ENCODE data around the gene ZDHHC20. TPM values are rescaled to one million over a fixed set of nuclear protein-coding genes. Genes with fewer than 3 reads are reported as not detected.

ZDHHC20 gene
- total RNA-seq, 4 donors from 2014 or later, result 75.8 to 90.2 (median 79.3) TPM

DNA sequence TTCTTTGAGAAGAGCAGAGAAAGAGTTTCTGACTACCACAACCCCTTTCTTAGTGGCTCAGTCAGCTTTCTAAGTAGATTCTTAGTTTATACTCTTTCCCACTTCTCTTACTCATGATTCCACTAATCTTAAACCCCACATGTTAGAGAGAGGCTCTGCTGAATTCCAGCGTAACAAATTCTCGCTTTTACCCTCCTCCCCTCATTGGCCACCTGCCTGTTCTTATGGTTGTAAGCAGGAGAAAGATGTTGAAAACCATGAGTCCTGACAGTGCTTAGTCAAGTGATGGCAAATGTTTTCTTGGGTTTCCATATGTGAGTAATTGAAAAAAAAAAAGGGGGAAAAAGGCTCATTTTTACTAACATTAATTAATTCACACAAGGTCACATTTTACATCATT, 125.9 kb downstream of the ZDHHC20 start:
- Histone ChIP-seq H3K27ac (no peak overlapping the region), H3K36me3 (no peaks in the 10 kb centered on the region), H3K27me3 (no peaks in the 10 kb centered on the region), H3K9me3 (no peaks in the 10 kb centered on the region), H3K4me3 (replicated peaks in 1 of 3) (no peak overlapping the region), H3K4me1 (no peaks in the 10 kb centered on the region)
- no peak for TF ChIP-seq POLR2A (IDR thresholded peaks at IDR 0.05)
- TF ChIP-seq, protein P1, sequence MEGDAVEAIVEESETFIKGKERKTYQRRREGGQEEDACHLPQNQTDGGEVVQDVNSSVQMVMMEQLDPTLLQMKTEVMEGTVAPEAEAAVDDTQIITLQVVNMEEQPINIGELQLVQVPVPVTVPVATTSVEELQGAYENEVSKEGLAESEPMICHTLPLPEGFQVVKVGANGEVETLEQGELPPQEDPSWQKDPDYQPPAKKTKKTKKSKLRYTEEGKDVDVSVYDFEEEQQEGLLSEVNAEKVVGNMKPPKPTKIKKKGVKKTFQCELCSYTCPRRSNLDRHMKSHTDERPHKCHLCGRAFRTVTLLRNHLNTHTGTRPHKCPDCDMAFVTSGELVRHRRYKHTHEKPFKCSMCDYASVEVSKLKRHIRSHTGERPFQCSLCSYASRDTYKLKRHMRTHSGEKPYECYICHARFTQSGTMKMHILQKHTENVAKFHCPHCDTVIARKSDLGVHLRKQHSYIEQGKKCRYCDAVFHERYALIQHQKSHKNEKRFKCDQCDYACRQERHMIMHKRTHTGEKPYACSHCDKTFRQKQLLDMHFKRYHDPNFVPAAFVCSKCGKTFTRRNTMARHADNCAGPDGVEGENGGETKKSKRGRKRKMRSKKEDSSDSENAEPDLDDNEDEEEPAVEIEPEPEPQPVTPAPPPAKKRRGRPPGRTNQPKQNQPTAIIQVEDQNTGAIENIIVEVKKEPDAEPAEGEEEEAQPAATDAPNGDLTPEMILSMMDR (IDR thresholded peaks at IDR 0.05), result no peak
- 43 to 74% methylated on average over 2 of the region's 2 CpGs for WGBS, 2 donors
- intact Hi-C loops (cut with DNase I), result no loop called here
- no peak for DNase-seq

DNA sequence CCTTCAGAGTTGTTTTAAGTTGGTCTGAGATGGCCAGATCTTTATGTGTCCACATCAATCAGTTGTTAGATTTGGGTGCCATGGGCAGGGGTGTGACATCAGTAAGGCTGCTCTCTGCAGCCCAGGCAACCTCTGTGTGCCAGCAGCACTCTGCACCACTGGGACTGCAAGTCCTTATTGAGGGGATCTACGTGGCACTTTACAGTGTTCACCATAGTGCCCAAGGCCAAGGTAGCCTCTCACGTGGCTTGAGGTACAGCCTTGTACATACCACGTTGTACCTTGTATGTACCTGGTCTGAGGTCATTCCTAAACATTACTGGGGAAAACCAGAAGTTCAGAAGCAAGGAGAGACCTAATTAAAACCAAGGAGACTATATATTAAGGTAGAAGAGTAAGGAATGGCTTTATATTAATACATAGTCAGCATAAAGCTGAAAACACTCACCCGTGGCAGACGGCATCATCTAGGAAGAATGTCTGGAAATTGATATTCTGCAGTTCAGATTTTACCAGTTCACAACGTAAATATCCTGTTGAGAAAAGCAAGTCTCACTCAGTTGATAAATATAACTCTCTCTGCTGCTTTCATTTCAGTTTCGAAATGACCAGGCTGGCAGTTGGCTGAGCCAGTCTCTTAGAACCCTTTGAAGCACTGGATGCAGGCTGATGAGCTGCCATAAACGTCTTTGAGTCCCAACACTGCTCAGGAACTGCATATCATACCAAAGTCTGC, 128.8 kb downstream of the ZDHHC20 start:
- no peak overlapping the region for H3K27ac ChIP-seq
- intact Hi-C loops (cut with DNase I), result no loop called here

DNA sequence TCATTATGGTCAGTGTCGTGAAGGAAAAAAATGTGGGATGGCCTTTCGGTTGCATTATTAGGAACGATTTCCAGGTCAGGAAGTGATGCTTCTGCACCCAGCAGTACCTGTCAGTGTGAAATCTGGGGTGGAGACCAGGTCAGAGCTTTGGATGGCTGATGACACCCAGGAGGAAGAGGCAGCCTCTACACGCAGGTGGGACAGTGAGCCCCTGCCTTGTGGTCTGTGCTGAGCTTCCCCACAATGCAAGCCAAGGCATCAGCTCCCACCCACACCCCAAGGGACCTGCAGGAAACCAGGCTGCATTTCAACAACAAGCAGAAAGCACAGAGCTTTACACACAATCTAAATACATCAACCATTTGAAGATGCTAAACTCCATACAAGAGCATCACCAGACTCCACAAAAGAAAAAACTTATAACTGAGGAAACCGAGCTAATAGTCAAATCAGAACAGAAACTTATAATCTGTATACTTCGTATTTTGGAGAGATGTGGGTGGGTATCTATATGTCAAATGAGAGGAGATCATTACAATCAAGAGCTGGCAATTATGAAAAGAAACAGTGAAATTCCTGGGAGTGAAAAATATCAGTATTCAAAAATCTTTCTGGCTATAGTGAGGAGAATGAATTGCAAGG, 130.1 kb downstream of the ZDHHC20 start:
- intact Hi-C loops (cut with DNase I), result no loop called here
- WGBS, 2 donors, result 91% methylated on average over 6 of the region's 6 CpGs
- peaks cover 0 to 6% of the 10 kb centered on the region in 2 donors for H3K4me1 ChIP-seq

More for the DNA sequence above, 128.8 kb downstream of the ZDHHC20 start:
- H3K27me3 ChIP-seq, result no peaks in the 10 kb centered on the region
- H3K4me3 ChIP-seq (replicated peaks in 1 of 3), result no peak overlapping the region
- 76 to 87% methylated on average over 8 of the region's 8 CpGs for WGBS, 2 donors
- no peak for DNase-seq
- TF ChIP-seq POLR2A (IDR thresholded peaks at IDR 0.05), result no peak
- no peaks in the 10 kb centered on the region for H3K9me3 ChIP-seq
- H3K36me3 ChIP-seq, result no peaks in the 10 kb centered on the region
- H3K4me1 ChIP-seq, result peaks cover 0 to 6% of the 10 kb centered on the region in 2 donors

DNA sequence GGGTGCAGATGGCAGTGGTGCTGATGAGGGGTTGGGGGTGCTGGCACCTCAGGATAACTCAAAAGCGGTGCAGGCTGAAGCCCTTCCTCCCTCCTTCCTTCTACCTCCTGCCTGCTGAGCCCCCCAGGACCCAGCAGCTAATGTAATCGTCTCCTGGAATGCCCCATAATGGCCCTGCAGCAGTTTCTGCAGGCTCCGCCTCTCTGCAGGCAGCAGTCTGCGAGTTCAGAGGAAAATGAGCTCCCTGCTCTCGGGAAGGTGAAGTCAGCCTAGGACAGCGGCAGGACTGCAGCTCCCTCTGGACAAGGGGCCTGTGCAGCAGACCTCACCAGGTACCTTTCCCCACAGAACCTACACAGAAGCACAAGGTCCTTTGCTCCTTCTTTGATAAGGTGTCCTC, 130.9 kb downstream of the ZDHHC20 start:
- H3K27ac ChIP-seq, result no peak overlapping the region
- H3K9me3 ChIP-seq, result no peaks in the 10 kb centered on the region
- no peak for TF ChIP-seq POLR2A (IDR thresholded peaks at IDR 0.05)
- TF ChIP-seq, protein P1 (IDR thresholded peaks at IDR 0.05), result no peak
- intact Hi-C loops (cut with DNase I), result no loop called here
- no peak overlapping the region for H3K4me3 ChIP-seq (replicated peaks in 1 of 3)
- no peaks in the 10 kb centered on the region for H3K27me3 ChIP-seq
- H3K4me1 ChIP-seq, result peaks cover 0 to 6% of the 10 kb centered on the region in 2 donors
- 58 to 70% methylated on average over 4 to 6 of the region's 6 CpGs for WGBS, 2 donors
- no peak for DNase-seq
- no peaks in the 10 kb centered on the region for H3K36me3 ChIP-seq

More for the DNA sequence above, 130.1 kb downstream of the ZDHHC20 start:
- H3K4me3 ChIP-seq (replicated peaks in 1 of 3), result no peak overlapping the region
- H3K27ac ChIP-seq, result no peak overlapping the region
- H3K36me3 ChIP-seq, result no peaks in the 10 kb centered on the region
- H3K9me3 ChIP-seq, result no peaks in the 10 kb centered on the region
- no peak for DNase-seq
- TF ChIP-seq, protein P1 (IDR thresholded peaks at IDR 0.05), result no peak
- no peak for TF ChIP-seq POLR2A (IDR thresholded peaks at IDR 0.05)
- no peaks in the 10 kb centered on the region for H3K27me3 ChIP-seq

DNA sequence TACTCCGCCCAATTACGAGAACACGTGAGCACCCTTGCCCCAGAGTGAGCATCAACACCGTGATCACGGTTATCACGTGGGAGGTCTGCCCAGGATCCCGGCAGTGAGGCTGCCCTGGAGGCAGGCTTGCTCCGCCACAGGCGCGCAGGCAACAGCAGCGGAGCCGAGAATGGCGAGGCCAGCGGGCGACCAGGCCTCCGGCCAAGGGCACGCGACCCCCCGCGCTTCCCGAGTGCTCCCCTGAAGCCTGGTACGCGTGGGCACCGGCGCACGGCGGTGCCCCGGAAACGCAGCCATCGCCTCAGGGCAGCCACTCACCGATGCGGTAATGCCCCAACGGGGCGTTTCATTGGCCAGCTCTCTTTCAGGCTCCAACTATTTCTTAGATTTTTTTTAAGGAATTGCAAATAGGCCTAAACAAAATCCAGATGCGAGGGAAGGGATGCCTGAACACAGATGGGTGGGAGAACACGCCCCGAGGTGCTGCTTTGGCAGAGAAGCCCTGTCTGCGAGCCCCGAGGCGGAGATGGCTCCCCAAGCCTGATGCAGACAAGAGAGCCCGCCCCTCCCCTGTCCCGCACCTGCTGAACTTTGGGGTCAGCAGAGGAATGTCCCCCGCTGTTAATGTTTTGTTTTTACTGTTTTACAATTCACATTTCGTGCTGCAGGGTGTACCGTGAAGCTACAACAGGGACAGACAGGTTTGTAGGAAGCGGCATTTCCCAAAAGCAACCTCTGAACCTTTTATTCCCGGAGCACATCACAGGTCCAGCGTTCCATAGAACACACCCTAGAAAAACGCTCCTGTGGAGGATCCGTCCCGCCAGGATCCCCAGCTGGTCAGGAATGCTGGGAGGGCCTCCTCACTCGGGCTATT, 132.7 kb downstream of the ZDHHC20 start:
- intact Hi-C loops (cut with DNase I), result no loop called here
- peak overlapping the region in 1 of 3 donors; percentile 25 for H3K4me3 ChIP-seq (replicated peaks in 1 of 3)
- no peaks in the 10 kb centered on the region for H3K9me3 ChIP-seq
- no peaks in the 10 kb centered on the region for H3K27me3 ChIP-seq
- H3K4me1 ChIP-seq, result peaks cover 0 to 6% of the 10 kb centered on the region in 2 donors
- peak; percentile 29 for DNase-seq
- H3K36me3 ChIP-seq, result no peaks in the 10 kb centered on the region
- WGBS, 2 donors, result 30 to 33% methylated on average over 34 to 41 of the region's 52 CpGs
- TF ChIP-seq POLR2A (IDR thresholded peaks at IDR 0.05), result no peak
- TF ChIP-seq, protein P1 (IDR thresholded peaks at IDR 0.05), result no peak
- H3K27ac ChIP-seq, result no peak overlapping the region

Measured in thyroid gland (tissue), 4 donors.